PC-9 (cell line): ENCODE data around the gene XPO4. TPM values are rescaled to one million over a fixed set of nuclear protein-coding genes. Genes with fewer than 3 reads are reported as not detected.

Experiments used
- BruUV-seq: library from RNA; stranded (reverse); fragments of 400-500 nt; replicated peaks from 2 replicates; lab custom pipeline; 2021; lab: Mats Ljungman, UMichigan
- CTCF ChIA-PET: fragments of 300-600 bp; sonication (Branson Sonifier 250); formaldehyde crosslinking; loops from one replicate; lab custom pipeline; 2022; ENCODE audit warnings: antibody characterized with exemption; lab: Charles Lee
- POLR2A ChIA-PET: fragments of 300-600 bp; sonication (Branson Sonifier 250); formaldehyde crosslinking; loops from one replicate; lab custom pipeline; 2022; ENCODE audit warnings: antibody characterized with exemption; ENCODE audit not compliant: unreplicated experiment; lab: Charles Lee
- DNase-seq, 2 experiments: peaks; one replicate each; pipeline versions ENCODE4 v3.0.0 to v3.0.0-alpha.2; 2015 to 2022; ENCODE audit warnings: mixed read lengths in 1 of 2
- H2AFZ ChIP-seq: fragments of 200-600 bp; sonication (generic); 2 replicates; pipeline ENCODE4 v1.8.1; 2017; ENCODE audit warnings: antibody characterized with exemption
- H3F3A ChIP-seq: fragments of 200-600 bp; sonication (generic); 2 replicates; pipeline ENCODE4 v1.8.1; 2017; ENCODE audit warnings: antibody characterized with exemption, mild to moderate bottlenecking, low read depth; ENCODE audit not compliant: insufficient read depth
- H3K27ac ChIP-seq: fragments of 200-600 bp; sonication (generic); 2 replicates; pipeline ENCODE4 v1.6.1; 2016; ENCODE audit warnings: mixed run types
- H3K27me3 ChIP-seq: fragments of 200-600 bp; sonication (generic); 2 replicates; pipeline ENCODE4 v1.6.1; 2016; ENCODE audit warnings: low read depth, mixed run types; ENCODE audit not compliant: insufficient read depth
- H3K36me3 ChIP-seq: fragments of 200-600 bp; sonication (generic); 2 replicates; pipeline ENCODE4 v1.6.1; 2016; ENCODE audit warnings: low read depth, mixed run types
- H3K4me1 ChIP-seq: fragments of 200-600 bp; sonication (generic); replicated peaks from 2 replicates; pipeline ENCODE4 v1.6.1; 2016; ENCODE audit warnings: mixed run types; ENCODE audit not compliant: insufficient read depth
- H3K4me2 ChIP-seq: fragments of 200-600 bp; sonication (generic); 2 replicates; pipeline ENCODE4 v1.6.1; 2017; ENCODE audit warnings: mixed run types
- H3K4me3 ChIP-seq: fragments of 200-600 bp; sonication (generic); 2 replicates; pipeline ENCODE4 v1.6.1; 2016; ENCODE audit warnings: mixed run types
- H3K79me2 ChIP-seq: fragments of 200-600 bp; sonication (generic); 2 replicates; pipeline ENCODE4 v1.6.1; 2017; ENCODE audit warnings: low read depth, mixed run types
- H3K9me2 ChIP-seq: fragments of 200-600 bp; sonication (generic); 2 replicates; pipeline ENCODE4 v1.8.1; 2017; ENCODE audit warnings: mild to moderate bottlenecking; ENCODE audit not compliant: insufficient read depth
- H3K9me3 ChIP-seq: fragments of 200-600 bp; sonication (generic); 2 replicates; pipeline ENCODE4 v1.8.1; 2016; ENCODE audit warnings: low read depth; ENCODE audit not compliant: insufficient read depth
- H4K20me1 ChIP-seq: fragments of 200-600 bp; sonication (generic); 2 replicates; pipeline ENCODE4 v1.8.1; 2017; ENCODE audit not compliant: insufficient read depth
- EZH2 ChIP-seq: fragments of 200-600 bp; sonication (generic); IDR thresholded peaks from 2 replicates; pipeline ENCODE4 v1.8.0; 2017; ENCODE audit warnings: antibody characterized with exemption, low read depth
- intact Hi-C: fragments of 100-400 bp; cut with micrococcal nuclease; formaldehyde crosslinking; loops from one replicate; pipeline ENCODE4 v1.10.0; 2022; ENCODE audit not compliant: unreplicated experiment
- total RNA-seq: library from RNA; stranded (reverse); gene quantifications from 2 replicates; pipeline ENCODE4 v1.2.3, GENCODE V29; 2021
- TF ChIP-seq, protein P1 (sequence below): fragments of 200-600 bp; sonication (generic); conservative IDR thresholded peaks from 2 replicates; pipeline ENCODE4 v1.6.1; 2017; ENCODE audit warnings: mixed run types, antibody characterized with exemption, mild to moderate bottlenecking, moderate library complexity

The XPO4 gene
- total RNA-seq, 1 experiment from 2014 or later, result 11.1 TPM

DNA sequence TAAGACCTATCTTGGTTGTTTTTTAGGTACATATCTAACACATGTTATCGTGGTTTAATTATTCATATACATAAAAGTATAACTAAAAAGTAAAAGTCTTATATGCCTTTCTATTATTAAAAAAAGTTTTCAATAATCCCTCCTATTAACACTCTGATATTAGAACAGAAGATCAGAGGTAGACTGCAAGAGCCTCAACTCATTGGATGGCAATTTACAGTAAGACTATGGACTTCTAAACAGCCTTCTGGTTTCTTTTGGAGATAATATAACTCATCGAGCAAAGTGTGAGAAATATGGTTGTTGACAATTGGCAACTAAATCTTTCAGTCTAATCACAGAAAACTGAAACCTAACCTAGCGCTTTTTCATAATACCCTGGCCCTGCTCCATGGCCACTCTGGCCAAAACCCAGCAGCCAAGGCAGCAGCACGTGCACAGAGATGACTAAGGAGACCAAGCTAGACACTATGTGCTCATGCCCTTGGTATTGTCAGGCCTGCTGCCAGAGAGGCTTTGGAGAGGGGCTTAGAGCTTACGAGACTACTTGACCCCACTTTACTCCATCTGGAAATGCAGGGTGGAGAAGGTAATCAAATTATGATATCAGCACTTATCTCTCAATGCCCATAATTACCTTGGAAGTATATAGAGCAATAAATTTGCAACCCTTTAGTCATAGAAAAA, 88.2 kb downstream of the XPO4 start:
- peak; percentile 54 to 65 for DNase-seq
- TF ChIP-seq, protein P1, sequence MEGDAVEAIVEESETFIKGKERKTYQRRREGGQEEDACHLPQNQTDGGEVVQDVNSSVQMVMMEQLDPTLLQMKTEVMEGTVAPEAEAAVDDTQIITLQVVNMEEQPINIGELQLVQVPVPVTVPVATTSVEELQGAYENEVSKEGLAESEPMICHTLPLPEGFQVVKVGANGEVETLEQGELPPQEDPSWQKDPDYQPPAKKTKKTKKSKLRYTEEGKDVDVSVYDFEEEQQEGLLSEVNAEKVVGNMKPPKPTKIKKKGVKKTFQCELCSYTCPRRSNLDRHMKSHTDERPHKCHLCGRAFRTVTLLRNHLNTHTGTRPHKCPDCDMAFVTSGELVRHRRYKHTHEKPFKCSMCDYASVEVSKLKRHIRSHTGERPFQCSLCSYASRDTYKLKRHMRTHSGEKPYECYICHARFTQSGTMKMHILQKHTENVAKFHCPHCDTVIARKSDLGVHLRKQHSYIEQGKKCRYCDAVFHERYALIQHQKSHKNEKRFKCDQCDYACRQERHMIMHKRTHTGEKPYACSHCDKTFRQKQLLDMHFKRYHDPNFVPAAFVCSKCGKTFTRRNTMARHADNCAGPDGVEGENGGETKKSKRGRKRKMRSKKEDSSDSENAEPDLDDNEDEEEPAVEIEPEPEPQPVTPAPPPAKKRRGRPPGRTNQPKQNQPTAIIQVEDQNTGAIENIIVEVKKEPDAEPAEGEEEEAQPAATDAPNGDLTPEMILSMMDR, result no peak
- TF ChIP-seq EZH2, result no peak
- Histone ChIP-seq H3K4me2 (no peak overlapping the region), H3K4me3 (no peak overlapping the region), H3K27ac (peak overlapping the region; percentile 25), H3K4me1 (peaks cover 16% of the 10 kb centered on the region), H2AFZ (no peak overlapping the region), H4K20me1 (peaks cover 36% of the 10 kb centered on the region), H3K36me3 (peaks cover 4% of the 10 kb centered on the region; the same call in 1 of the 2 replicates), H3K79me2 (peaks cover 24% of the 10 kb centered on the region), H3K9me2 (no peaks in the 10 kb centered on the region), H3K9me3 (no peaks in the 10 kb centered on the region), H3K27me3 (no peaks in the 10 kb centered on the region), H3F3A (peaks cover 20% of the 10 kb centered on the region)
- no TSS peak for BruUV-seq
- intact Hi-C loops, result loop anchor here (5.0 kb wide), 1 partner anchor 102 kb away; no protein-coding TSS in a partner anchor
- CTCF ChIA-PET, result no interaction called here
- POLR2A ChIA-PET, result no interaction called here

GRCh38 chr13:20812890-20813289, 89.7 kb downstream of the XPO4 start:
- no TSS peak for BruUV-seq
- ChIA-PET CTCF (no interaction called here), POLR2A (no interaction called here)
- TF ChIP-seq EZH2, result no peak
- TF ChIP-seq, protein P1, result no peak
- Histone ChIP-seq H3K9me2 (no peaks in the 10 kb centered on the region), H2AFZ (no peak overlapping the region), H3F3A (peaks cover 20% of the 10 kb centered on the region), H3K36me3 (peaks cover 5% of the 10 kb centered on the region; the same call in 1 of the 2 replicates), H3K27me3 (no peaks in the 10 kb centered on the region), H3K4me1 (peaks cover 16% of the 10 kb centered on the region), H3K79me2 (peaks cover 21% of the 10 kb centered on the region), H4K20me1 (peaks cover 35% of the 10 kb centered on the region), H3K27ac (no peak overlapping the region), H3K4me2 (no peak overlapping the region), H3K4me3 (no peak overlapping the region), H3K9me3 (no peaks in the 10 kb centered on the region)
- intact Hi-C loops, result loop anchor here (5.0 kb wide), 1 partner anchor 101 kb away; no protein-coding TSS in a partner anchor
- no peak for DNase-seq

DNA sequence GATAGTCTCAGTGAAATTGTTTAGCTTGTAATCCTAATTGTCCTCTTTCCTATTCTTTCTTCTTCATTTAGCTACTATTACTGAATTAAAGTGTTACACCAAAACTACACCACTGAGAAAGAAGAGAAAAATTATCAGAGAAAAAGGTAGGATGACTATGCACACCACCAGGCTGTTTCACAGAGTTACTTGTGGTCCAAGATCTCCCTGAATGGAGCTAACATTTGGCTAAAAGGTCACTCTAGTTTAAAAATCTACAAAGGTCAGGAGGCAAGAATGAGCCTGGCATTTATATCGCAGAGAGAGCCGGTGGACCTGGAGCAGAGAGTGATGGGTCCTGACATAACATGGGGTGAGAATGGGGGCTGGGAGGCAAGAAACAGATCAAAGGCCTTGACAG, 91.7 kb downstream of the XPO4 start:
- H3K9me3 ChIP-seq, result no peaks in the 10 kb centered on the region
- H3K27ac ChIP-seq, result no peak overlapping the region
- BruUV-seq, result no TSS peak
- H3K36me3 ChIP-seq, result peaks cover 10% of the 10 kb centered on the region; the same call in 1 of the 2 replicates
- DNase-seq, result no peak
- H2AFZ ChIP-seq, result no peak overlapping the region
- H3K79me2 ChIP-seq, result peaks cover 21% of the 10 kb centered on the region
- H3F3A ChIP-seq, result peaks cover 14% of the 10 kb centered on the region
- no peaks in the 10 kb centered on the region for H3K27me3 ChIP-seq
- no peaks in the 10 kb centered on the region for H3K9me2 ChIP-seq
- peaks cover 24% of the 10 kb centered on the region for H4K20me1 ChIP-seq
- TF ChIP-seq EZH2, result no peak
- TF ChIP-seq, protein P1, result no peak
- POLR2A ChIA-PET, result no interaction called here
- no peak overlapping the region for H3K4me2 ChIP-seq
- no peak overlapping the region for H3K4me3 ChIP-seq
- intact Hi-C loops, result loop anchor here (5.0 kb wide), 1 partner anchor 99 kb away; no protein-coding TSS in a partner anchor
- CTCF ChIA-PET, result no interaction called here
- H3K4me1 ChIP-seq, result peaks cover 16% of the 10 kb centered on the region
